ENCODE results near the gene ADIPOQ.
A peak's percentile ranks its signal among the peaks of the same experiment; 100 is the strongest.
"Not testable (repeated sequence)": the region's sequence is repeated elsewhere in the genome, so short reads cannot be mapped to it uniquely, and the experiment has no call there.

ADIPOQ gene

DNA sequence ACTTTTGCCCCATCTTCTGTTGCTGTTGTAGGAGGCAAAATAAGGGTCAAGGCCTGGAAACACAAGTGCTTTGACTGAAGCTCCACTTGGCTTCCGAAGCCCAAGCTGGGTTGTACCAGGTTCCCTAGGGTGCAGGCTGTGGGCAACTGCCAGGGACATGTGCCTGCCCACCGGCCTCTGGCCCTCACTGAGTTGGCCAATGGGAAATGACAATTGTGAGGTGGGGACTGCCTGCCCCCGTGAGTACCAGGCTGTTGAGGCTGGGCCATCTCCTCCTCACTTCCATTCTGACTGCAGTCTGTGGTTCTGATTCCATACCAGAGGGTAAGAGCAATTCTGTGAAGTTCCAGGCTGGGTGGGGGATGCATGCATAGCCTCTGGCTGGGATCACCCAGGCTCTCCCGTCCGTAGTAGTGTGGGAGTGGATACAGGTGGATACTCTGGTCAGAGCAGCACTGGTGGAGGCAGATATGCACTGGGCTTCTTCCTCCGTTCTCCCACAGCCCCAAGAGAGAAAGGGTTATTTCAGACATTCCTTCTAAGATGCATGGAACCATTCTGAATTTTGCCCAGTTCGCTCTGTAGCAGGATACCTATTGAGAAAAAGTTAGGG, at the start of gene ADIPOQ:
TSS of gene ADIPOQ (plus strand) at position 285 of the 613 bp plus-strand sequence. CDS start 10,349 bp downstream, outside the sequence.
- no peak for DNase-seq

DNA sequence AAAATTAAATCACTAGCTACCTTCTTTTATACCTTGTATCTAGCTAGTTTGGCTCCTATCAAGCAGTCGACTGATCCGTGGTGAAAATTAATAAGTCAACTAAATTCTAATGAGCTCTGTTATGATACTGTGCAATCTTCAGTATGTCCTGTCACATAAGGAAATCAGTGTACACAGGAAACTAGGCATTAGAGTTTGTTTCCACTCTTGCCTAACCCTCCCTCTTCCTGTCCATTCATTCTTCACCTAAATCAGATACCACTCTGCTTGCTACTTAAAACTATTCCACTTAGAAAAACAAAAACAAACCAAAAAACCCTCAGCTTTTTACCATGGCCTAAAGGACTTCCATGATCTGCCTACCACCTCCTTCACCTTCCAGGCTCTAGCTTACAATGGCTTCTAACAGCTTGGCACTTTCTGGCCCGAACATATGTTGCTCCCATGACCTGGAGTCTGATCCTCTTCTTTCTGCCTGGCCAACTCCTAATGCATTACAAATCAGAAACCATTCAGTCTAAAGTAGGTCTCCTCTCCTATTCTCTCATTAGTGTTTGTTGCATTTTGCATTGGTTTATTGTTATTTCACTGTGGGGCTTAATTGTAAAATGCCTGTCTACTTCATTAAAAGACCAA, 44.2 kb upstream of the ADIPOQ start:
- no peak for DNase-seq

DNA sequence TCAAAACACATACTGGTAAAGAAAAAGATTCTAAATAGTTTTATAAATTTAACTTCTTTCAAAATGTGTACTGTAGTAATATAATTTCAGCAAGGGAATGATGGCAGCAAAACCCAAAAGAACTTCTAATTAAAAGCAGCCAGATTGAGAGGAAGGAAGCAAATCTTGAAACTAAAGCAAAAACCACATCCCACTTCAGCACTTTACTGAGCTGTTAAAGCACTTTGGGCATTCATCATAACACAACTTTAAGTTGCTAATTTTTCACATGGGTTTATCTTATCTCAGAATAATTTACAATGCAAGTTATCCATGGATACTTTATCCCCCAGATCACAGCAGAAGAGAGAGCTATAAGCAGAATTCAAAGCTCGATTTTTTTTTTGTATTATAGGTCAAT, 42.2 kb upstream of the ADIPOQ start:
- DNase-seq: no peak

DNA sequence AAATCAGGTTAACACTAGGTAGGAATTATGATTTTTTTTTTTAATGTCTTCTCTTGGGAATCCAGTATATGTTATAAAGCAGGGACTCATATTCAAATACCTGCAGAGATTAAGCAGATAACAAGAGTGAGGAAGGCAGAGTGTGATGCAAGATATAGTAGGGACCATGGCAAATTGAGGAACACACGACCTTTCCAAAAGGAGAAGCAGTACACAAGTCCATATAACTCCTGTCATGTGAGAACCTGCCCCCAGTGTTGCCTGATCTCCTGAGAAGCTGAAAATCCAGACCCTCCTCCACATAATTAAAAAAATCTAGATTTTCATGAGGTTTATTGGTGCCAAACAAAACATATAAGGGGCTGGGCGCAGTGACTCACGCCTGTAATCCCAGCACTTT, 39.8 kb upstream of the ADIPOQ start:
- DNase-seq: no peak

DNA sequence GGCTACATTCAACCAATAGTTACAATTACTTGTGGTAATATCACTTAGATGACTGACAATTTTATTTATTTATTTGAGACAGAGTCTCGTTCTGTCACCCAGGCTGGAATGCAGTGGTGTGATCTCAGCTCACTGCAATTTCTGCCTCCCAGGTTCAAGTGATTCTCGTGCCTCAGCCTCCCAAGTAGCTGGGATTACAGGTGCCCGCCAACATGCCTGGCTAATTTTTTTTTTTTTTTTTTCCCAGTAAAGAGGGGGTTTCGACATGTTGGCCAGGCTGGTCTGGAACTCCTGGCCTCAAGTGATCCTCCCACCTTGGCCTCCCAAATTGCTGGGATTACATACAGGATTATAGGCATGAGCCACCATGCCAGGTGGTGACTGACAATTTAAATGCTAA, 39.1 kb upstream of the ADIPOQ start:
- not testable (repeated sequence) for DNase-seq

DNA sequence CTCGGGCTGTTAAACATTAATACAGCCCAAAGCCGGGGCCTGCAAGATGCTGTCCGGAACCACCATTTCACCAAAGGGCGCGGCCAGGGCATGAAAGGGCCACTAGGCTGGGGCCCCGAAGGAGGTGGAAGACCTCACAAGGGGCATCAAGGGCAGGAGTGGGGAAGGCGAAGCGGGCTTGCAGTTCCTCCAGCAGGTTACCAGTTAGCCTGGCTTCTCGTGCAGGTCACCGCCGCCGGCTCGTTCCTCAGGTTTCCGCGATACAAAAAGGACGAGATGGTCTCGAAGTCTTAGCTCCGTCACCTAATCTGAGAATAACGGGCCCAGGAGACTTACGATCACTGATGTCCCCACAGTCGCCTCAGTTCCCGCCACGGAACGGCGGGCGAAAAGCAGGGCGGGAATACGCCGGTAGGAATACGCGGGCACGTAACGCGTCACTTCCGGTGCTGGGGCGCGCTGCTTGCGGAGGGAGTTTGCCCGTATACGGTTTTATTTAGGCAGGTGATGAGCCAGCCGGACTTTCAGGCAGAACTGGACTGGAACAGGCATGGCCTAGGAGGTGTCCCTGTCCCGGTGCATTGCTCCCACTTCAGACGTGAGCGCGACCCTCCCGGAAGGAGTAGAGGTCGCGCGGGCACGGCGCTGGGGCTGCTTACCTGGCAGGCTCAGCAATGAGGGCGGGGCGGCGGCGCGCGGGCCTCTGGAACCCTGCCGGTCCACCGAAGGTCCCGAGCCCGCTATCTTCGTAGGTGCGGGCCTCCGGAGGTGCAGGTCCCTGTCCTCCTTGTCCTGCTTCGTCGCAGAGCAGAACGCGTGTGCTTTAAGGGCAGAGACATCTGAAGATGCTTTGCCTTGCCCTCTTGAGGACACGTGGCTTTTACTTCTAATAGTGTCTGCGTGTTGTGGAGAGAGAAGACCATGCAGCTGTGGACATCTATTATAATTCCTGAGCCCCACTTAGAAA, 36.1 kb upstream of the ADIPOQ start, which contains the start of gene RFC4:
TSS of gene RFC4 (minus strand) at position 394 of the 967 bp plus-strand sequence. CDS start 1,769 bp downstream, outside the sequence.
- DNase-seq: peak; percentile 77 to 88 (median 81)

DNA sequence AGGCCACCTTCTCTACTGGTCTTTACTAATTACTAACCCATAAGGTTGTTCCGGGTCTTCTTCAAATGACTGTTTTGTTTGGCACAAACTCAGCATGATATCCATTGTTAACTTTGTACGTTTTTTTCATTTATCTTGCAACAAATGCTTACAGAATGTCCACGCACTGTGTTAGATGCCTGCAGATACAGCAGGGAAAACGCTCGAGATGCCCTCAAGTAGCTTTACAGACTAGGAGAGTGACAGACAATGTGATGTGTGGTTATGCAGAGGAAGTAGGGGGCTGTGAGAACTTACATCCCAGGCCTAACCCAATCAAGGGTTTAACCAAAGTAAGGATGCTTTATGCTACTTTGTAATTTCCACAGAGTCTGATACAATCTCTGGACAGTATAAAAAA, 35.3 kb upstream of the ADIPOQ start:
- no peak for DNase-seq

DNA sequence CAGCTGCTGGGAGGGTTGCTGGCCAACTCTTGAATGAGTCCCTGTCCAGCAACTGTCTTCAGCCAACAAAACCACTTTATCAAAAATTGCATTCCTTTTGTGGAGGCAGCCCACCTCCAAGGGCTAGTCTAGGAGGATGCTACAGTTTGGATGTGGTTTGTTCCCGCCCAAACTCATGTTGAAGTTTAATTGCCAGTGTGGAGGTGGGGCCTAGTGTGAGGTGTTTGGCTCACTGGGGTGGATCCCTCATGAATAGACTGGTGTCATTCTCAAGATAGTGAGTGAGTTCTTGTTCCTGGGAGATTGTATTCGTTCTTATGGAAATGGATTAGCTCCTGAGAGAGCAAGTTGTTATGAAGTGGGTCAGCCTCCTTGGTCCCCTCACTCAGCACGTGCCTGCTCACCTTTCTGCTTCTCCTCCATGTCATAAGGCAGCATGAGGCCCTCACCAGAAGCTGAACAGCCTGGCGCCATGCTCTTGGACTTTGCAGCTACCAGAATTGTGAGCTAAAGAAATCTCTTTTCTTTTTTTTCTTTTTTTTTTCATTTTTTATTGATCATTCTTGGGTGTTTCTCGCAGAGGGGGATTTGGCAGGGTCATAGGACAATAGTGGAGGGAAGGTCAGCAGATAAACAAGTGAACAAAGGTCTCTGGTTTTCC, 32.0 kb upstream of the ADIPOQ start:
- DNase-seq: no peak

DNA sequence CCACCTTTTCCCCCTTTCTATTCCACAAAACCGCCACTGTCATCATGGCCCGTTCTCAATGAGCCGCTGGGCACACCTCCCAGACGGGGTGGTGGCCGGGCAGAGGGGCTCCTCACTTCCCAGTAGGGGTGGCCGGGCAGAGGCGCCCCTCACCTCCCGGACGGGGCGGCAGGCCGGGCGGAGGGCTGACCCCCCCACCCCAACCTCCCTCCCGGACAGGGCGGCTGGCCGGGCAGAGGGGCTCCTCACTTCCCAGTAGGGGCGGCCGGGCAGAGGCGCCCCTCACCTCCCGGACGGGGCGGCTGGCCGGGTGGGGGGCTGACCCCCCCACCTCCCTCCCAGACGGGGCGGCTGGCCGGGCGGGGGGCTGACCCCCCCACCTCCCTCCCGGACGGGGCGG, 31.2 kb upstream of the ADIPOQ start:
- DNase-seq: not testable (repeated sequence)

DNA sequence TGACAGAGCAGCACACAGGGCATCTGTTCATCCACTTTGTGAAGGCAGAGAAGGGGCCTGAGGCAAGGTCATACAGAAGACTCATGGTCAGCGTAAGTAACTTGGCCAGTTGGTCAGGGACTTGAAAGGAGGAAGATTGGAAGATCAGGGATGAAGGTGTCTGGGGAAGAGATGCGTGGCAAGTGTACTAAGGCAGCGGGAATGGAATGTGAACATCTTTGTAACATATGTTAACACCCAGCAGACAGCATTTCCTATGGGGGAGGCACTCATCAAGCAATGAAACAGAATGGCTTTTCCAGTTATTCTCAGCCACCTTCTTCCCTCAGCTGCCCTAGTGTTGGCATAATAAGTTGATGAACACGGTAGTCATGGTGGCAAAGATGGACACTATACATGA, 28.4 kb upstream of the ADIPOQ start:
- no peak for DNase-seq

DNA sequence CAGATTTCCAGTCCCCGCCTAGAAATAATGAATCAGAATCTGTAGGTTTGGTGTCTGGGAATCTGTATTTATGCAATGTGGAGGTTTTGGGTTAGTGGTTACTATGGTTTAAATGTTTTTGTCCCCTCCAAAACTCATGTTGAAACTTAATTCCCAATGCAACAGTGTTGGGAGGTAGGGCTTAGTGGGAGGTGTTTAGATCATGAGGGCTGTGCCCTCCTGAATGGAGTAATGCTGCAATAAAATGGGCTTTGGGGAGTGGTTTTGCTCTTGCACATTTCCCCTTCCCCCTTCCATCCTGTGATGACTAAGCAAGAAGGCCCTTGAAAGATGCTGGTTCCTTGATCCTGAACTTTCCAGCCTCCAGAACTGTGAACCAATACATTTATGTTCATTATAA, 27.1 kb upstream of the ADIPOQ start:
- DNase-seq: peak; percentile 59 to 61 (median 60)

DNA sequence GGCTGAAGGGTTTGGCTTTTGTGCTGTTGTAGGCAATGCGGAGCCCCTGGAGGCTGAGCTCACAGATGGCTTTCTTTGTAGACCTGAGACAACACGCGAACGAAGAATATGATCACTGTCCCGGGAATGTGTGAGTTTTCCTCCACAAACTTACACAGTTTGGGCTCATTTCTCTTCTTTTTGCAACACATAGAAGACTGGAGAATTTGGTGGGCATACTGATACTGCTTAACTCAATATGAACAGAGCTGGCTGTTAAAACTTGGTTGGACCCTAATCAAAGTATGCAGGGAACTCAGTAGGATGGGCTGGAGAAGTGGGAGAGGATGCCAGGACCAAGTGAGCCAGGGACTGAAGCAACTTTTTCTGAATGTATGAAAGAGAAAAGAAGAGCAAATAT, 24.0 kb upstream of the ADIPOQ start:
- no peak for DNase-seq

DNA sequence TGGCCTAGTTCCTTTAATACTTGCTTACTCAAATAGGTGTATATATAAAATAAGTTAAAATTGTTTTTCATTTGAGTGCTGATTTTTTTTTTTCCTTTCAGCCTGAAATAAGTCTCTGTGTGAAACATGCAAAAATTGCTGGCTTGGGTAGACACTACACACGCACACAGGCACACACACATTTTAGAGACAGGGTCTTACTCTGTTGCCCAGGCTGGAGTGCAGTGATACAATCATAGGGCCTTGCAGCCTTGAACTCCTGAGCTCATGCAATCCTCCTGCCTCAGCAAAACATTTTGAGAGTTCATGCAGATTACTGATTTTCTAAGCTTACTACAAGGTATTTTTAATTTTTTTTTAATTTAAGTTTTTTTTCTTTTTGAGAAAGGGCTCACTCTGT, 23.6 kb upstream of the ADIPOQ start:
- no peak for DNase-seq

DNA sequence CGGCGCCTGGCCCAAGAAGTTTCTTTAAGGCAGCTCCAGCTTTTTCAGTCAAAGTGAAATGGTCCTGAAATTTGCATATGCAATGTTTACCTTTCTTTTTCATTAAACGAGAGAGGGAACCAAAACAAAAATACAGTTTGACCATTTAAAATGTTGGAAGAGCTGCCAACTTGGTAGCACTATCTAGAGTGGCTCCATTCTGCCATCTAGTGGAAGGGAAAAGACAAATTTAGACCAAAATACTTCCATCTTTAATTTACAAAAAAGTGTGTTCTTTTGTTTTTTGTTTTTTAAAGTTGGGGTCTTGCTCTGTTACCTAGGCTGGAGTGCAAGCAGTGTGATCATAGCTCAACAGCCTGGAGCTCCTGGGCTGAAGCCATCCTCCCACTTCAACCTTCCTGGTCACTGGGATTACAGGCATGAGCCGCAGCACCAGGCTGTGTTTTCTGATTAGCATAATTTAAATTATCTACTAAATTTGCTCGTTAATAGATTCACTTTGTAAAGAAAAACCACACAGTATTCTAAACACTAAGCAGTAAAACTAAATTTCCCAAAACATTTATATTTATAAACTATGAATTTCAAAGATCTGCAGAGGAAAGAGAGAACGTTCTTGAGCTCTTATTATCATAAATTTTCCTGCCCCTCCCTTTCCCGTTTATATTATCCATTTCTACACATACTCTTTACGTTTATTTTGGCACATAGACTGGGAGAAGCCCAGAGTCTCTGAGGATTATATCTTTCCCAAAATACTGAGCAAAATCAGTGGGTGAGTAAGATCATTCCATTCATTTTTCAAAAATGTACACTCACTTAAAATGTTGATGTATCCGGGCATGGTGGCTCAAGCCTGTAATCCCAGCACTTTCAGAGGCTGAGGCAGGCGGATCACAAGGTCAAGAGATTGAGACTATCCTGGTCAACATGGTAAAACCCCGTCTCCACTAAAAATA, 20.8 kb upstream of the ADIPOQ start:
- DNase-seq: peak; percentile 77 to 87 (median 80)

DNA sequence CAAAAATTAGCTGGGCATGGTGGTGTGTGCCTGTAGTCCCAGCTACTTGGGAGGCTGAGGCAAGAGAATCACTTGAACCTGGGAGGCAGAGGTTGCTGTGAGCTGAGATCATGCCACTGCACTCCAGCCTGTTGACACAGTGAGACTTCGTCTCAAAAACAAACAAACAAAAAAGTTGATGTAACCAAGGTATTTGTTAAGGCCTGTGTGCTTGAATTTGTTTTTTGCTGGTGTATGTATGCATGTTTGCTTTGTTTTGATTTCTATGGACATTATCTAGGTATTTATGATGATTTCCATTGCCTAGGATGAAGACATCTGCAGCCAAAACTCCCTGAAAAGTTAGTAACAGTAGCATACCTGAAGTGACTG, 20.1 kb upstream of the ADIPOQ start:
- not testable (repeated sequence) for DNase-seq

DNA sequence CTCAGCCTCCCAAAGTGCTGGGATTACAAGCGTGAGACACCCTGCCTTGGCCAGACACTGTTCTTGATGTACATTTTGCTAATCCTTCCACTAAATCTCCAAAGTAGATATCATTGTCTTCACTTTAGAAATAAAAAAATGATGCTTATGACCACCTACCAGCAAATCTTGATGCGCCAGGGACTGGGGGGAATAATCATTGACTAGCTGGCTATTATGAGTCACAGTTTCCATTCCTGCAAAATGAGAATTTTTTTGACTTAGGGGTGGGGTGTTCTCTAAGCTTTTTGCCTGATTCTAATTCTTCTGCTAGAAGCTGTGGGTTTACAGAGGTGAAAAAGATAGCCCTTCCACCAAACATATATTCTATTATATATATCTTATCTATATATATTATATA, 19.1 kb upstream of the ADIPOQ start:
- DNase-seq: no peak

DNA sequence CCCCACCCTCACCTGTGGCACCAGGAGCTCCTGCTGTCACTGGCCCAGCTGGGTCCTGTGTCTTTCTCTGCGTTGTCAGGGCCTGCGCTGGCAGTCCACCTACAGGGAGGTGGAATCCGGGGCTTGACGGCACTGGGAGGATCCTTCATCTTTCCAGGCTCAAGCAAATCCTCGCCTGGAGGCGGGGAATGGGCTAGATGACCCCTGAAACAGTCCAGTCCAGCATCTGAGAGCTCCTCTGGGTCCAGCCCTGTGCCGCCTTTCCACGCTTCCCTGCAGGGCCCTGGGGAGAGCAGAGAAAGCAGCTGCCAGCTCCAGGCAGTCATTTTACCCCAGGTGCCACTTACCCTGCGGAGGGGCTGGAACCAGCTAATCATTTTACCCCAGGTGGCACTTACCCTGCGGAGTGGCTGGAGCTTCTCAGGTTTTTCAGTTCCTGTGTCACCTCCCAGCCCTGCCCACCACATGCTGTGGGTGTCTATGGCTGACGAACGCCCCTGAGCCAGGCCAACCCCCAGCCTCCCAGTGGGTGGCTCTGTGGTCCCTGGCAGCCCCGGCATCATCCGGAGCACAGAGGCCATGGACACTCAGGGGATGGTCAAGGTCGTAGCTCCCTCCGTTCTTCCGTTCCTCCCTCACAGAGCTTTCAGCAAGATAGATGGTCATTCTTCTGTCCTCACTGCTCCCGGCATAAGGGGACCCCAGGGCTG, 17.9 kb upstream of the ADIPOQ start:
- no peak for DNase-seq

DNA sequence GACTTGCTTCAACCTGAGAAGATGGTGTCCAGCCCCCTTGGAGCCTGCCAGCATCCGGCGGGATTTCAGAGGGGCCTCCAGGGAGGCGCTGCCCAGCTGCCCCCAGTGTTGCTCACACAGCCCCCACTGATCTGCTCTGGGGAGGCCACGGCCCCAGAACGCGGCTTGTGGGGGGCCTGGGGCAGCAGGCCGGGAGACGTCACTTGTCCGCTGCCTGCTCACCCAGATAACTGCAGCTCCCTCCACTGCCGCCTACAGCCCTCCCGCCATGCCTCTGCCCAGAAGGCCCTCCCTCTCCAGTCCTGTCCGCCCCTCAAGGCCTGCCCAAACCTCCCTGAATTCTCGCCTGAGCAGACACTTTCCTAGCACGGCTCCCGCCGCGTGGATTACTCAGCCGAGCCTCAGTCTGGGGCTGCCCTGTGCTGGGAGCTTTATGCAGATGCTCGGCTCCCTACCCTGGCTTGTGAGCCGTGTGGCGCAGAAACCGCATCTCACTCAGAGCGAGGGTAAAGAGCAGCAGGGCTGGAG, 17.2 kb upstream of the ADIPOQ start:
- DNase-seq: peak; percentile 35 to 46 (median 45)

DNA sequence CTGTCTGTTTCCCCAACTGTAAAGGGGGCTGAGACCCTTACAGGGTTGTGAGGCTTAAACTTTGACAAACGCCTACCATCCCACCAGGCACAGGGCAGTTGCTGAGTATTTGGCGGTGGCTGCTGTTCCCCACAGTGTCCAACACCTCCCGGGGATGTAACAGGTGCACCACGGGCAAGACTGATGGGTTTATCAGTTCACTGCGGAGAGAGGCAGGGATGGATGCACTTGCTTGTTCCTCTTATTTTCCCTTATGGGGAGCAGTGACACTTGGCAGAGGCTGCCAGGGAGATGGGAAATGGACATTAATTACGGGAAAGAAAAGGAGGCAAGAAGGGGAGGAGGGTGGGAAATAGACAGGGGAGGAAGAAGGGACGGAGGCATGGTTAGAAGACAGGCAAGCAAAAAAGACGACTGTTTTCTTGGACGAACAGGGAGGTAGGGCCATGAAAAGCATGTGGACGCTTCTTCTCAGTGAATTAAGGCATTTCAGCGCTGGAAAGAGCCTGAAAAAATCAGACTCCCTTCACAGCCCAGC, 16.6 kb upstream of the ADIPOQ start:
- no peak for DNase-seq

DNA sequence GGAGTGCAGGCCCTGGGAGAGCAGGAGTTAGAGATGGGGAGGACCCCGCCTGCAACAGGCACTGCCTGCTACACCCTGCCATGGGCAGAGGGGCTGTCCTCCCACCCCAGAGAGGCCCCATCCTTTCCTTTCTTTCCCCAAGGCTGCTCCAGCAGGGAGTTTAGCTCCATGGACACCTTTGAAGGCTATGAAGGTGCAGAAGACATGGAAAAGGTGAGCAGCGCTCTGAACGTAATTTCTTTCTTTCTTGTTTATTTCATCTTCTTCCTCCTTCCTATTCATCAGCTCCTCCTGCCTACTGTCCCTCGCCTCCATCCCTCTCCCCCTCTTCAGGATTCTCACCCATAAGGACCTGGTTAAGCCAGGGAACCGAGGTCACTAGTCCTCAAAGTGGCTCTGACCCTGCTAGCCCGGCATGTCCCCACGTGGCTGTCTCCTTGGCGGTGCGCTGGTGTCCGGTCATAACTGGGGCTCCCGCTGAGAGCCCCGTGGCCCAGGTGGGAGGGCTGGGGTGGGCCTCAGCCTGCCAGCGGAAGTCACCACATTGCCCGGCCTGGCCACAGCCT, 16.0 kb upstream of the ADIPOQ start:
- no peak for DNase-seq

Data from suppressor macrophage treated with lipopolysaccharide for 1 hour (primary cell).